LNCAP (cell line): Measurements from ENCODE around the gene ZRANB1.

Experiments used
- TF ChIP-seq, protein P1 (sequence below): fragments of 450-650 bp; IDR thresholded peaks from 2 replicates; pipeline ENCODE4 v1.5.1; 2017; ENCODE audit warnings: mild to moderate bottlenecking

Gene ZRANB1

DNA sequence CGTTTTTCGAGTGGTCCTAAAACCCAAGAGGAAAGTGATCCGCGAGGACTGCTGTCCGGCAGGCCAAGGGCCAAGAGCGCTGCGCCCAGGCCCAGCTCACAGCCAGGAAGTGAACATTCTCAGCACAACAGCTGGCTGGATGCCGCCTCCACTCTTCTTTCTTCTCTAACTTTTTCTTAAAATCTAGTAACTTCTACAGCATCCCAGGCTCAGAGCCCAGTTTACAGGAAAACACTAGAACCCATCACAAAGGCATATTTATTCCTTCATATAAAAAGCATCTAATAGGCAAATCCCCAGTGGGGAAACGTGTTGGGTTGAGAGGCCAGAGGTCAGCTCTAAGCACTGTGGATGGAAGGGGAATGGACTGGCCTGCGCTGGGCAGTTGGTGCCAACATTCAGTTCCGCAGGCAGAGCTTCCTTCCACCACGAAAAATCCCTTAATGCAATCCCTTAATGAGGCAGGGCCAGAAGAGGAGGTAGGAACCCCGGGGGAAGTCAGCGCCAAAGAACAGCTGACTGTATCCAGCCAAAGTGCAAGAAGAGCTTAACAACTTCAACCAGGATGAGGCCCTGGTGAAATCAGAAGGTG lies 74.8 kb downstream of the ZRANB1 start:
- TF ChIP-seq, protein P1, sequence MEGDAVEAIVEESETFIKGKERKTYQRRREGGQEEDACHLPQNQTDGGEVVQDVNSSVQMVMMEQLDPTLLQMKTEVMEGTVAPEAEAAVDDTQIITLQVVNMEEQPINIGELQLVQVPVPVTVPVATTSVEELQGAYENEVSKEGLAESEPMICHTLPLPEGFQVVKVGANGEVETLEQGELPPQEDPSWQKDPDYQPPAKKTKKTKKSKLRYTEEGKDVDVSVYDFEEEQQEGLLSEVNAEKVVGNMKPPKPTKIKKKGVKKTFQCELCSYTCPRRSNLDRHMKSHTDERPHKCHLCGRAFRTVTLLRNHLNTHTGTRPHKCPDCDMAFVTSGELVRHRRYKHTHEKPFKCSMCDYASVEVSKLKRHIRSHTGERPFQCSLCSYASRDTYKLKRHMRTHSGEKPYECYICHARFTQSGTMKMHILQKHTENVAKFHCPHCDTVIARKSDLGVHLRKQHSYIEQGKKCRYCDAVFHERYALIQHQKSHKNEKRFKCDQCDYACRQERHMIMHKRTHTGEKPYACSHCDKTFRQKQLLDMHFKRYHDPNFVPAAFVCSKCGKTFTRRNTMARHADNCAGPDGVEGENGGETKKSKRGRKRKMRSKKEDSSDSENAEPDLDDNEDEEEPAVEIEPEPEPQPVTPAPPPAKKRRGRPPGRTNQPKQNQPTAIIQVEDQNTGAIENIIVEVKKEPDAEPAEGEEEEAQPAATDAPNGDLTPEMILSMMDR, result no peak

DNA sequence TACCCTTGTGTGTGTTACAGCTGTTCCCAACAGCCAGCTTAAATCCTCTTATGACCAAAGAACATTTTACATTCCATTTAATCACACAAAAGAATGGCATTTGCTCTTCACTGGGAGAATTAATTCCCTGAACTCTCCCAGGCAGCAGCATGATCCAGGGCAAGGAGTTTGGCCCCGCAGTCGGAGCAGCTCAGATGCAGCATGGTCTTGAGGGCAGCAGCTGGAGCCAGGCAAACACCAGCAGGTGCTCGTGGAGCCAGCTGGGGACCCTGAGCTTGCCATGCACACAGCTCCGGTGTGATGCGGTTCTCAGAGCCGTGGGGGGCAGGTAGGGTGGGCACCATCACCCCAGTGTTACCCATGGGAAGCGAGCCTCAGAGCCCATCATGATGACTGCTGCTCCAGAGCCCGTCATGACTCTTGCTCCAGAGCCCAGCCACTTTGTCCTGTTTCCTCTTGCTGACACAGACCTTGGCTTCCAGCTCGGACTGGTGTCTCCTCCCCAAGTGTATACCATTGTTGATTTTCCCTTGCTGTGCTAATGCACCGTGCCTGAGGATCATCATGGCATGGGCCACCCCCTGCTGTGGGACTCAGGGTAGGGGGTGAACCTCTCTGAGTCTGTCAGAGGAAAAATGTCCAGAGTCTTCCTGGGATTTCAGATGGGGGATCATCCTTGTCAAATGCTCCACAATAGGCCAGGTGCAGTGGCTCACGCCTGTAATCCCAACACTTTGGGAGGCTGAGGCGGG lies 75.8 kb downstream of the ZRANB1 start:
- TF ChIP-seq, protein P1, result no peak

DNA sequence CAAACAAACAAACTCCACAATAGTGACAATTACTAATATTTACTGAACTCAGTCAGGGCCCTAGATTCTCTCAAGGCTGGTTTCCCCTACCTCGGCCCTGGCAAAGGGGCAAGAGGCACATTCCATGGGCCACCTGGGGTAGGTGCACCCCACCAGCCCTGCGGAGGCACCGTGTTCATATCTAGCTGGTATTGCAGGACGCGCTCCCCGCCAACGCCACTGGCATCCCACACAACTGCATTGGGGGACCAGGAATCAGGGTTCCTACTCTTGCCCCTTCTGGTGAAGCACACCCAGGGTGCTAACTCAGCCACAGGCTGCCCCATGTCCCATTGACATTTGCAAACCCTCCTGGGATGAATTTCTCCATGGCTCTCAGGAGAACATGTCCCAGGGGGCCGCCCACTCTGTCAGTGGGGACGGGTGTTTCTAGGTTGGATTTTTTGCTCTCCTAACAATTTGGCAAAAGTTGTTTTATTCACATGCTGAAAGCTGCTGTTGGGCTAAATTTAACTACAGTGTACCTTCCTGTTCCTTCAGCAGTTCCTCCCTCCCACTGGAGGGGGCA lies 76.7 kb downstream of the ZRANB1 start:
- TF ChIP-seq, protein P1, result no peak

DNA sequence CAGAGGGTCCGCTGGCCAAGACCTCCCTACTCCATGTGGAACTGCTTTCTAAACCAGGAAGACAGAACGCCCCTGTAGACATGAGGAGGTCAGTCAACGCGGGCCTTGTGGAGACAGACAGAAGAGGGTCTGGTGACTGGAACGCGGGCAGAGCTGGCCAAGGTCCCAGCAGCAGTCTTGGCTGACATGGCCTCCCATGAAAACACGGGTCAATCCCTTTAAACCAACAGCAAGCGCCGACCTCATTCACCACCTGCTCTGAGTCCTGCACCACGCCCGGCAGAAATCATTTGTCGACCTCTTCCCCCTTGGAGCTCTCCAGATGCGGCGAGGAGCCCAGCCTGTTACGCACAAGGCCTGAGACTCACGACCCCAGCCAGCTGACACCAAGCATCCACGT lies 78.5 kb downstream of the ZRANB1 start:
- TF ChIP-seq, protein P1, result no peak

DNA sequence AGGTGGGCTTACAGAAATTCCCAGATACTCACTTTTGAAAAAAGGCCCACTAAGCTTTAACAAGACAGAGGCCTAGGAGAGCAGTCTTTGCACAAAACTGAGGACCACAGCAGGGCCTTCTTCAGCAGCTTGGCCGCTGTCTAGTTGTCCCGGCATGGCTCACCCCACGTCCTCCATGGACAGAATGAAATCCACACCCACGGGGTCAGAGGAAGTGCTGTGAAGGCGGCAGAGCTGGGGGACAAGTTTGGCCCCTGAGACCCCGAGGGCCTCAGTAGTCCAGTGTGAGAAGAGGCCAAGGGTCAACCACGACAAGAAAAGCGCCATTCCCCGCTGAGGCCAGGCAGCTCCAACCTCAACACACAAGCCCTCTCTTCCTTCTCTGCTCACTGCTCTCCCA lies 78.9 kb downstream of the ZRANB1 start:
- TF ChIP-seq, protein P1, result no peak

DNA sequence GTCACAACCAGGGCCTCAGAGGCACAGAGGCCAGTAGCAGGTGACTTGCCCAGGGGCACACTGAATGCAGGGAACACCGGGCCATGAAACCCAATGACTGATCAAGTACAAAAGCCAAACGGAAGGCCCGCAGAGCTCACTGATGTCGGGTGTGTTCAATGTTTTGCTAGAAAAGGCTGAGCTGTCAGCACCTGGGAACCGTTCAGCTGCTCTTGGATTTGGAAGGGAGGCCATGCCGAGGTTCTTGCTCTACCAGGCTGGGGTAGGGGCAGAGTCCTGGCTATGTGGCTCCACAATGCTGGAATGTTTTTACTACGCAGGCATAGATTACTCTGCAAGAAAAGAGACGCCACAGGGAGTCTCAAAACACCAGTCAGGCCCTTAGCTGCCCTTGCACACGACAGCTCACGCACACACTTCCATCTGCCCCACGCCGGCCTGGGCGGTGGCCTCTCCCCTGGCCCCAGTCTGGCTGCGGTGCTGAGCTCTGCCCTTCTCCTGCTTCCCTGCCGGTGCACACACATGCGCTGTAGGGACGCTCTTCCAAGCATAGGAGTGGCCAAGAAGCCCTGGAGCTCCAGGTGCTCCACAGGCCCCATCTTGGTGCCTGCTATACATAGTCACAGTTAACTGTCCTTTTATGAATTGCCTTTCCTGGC lies 79.9 kb downstream of the ZRANB1 start:
- TF ChIP-seq, protein P1, result no peak

DNA sequence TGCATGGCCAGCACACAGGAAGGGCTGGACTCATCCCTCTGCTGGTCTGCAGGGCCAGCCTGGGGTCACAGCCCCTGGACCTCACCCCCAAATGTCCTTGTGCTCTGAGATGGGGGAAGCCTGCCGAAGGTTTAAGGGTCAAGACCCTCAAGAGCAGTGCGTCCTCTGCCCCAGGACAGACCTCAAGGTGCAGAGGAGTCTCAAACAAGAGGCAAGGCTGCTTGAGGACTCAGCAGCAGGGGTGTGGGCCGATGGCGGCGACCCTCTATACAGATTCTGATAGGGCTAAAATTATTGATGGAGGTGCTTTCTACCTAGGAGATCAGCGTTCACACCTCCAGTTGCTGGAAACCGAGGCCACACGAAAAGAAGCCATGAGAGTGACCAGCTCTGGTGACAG lies 80.7 kb downstream of the ZRANB1 start:
- TF ChIP-seq, protein P1, result no peak
